Amniotic stem cell (primary cell): ENCODE results near the gene KIZ.

ENCODE experiments used
- DNase-seq: peaks from one replicate; lab custom pipeline; 2025; lab: John Stamatoyannopoulos, UW

The KIZ gene

GRCh38 chr20:21179757-21180156 lies 53.9 kb downstream of the KIZ start:
- DNase-seq: no peak

- DNase-seq: no peak
These were observed 54.4 kb downstream of the KIZ start for GRCh38 chr20:21180248-21180647.

- no peak for DNase-seq
These were observed 55.1 kb downstream of the KIZ start for GRCh38 chr20:21181028-21181427.

- no peak for DNase-seq
These were observed 57.1 kb downstream of the KIZ start for GRCh38 chr20:21182832-21183563.

- DNase-seq: no peak
These were observed 57.8 kb downstream of the KIZ start for GRCh38 chr20:21183722-21184121.

- DNase-seq: no peak
These were observed 58.9 kb downstream of the KIZ start for GRCh38 chr20:21184819-21185218.

- no peak for DNase-seq
These were observed 60.0 kb downstream of the KIZ start for GRCh38 chr20:21185849-21186248.

GRCh38 chr20:21189761-21190523 lies 64.1 kb downstream of the KIZ start:
- DNase-seq: no peak

GRCh38 chr20:21190869-21191268 lies 65.0 kb downstream of the KIZ start:
- DNase-seq: no peak

GRCh38 chr20:21191839-21192238 lies 66.0 kb downstream of the KIZ start:
- DNase-seq: no peak

- DNase-seq: no peak
These were observed 76.4 kb downstream of the KIZ start for GRCh38 chr20:21202259-21202658.

GRCh38 chr20:21203088-21203656 lies 77.3 kb downstream of the KIZ start:
- DNase-seq: no peak

- no peak for DNase-seq
These were observed 80.7 kb downstream of the KIZ start for GRCh38 chr20:21206584-21206983.

GRCh38 chr20:21208999-21209398 lies 83.1 kb downstream of the KIZ start:
- DNase-seq: no peak

GRCh38 chr20:21209668-21210067 lies 83.8 kb downstream of the KIZ start:
- DNase-seq: no peak

- DNase-seq: no peak
These were observed 87.8 kb downstream of the KIZ start for GRCh38 chr20:21213691-21214090.

GRCh38 chr20:21214431-21214830 lies 88.5 kb downstream of the KIZ start:
- DNase-seq: no peak

- no peak for DNase-seq
These were observed 93.8 kb downstream of the KIZ start for GRCh38 chr20:21219686-21220085.

GRCh38 chr20:21224217-21224616 lies 98.3 kb downstream of the KIZ start:
- no peak for DNase-seq

- DNase-seq: no peak
These were observed 99.5 kb downstream of the KIZ start for GRCh38 chr20:21225215-21225947.

- DNase-seq: no peak
These were observed 102.6 kb downstream of the KIZ start for GRCh38 chr20:21228511-21228910.

- DNase-seq: no peak
These were observed 103.3 kb downstream of the KIZ start for GRCh38 chr20:21229163-21229562.

GRCh38 chr20:21230220-21230619 lies 104.3 kb downstream of the KIZ start:
- DNase-seq: no peak
